Stomach (tissue), 4 donors: Measurements from ENCODE around the gene TSPO2.

ENCODE experiments used
- EP300 ChIP-seq: sonication (generic); formaldehyde crosslinking; IDR thresholded peaks from one replicate; pipeline ENCODE4 v1.6.1; 2017; ENCODE audit warnings: antibody characterized with exemption
- POLR2A ChIP-seq, 4 donors: fragments of 450-650 bp; IDR thresholded peaks; one replicate each; pipeline ENCODE4 v1.6.1; 2016; ENCODE audit warnings: antibody characterized with exemption in 4 of 4, control low read depth in 2 of 4, mild to moderate bottlenecking in 1 of 4, moderate library complexity in 1 of 4
- TF ChIP-seq, protein P1 (sequence below), 7 experiments: fragments of 450-650 bp in 4 of 7; fragments of 200-600 bp in 3 of 7; sonication (generic) in 3 of 7; IDR thresholded peaks; one replicate each; pipeline ENCODE4 v1.5.1; 2016 to 2019; ENCODE audit warnings: antibody characterized with exemption in 7 of 7, control low read depth in 2 of 7, mild to moderate bottlenecking in 1 of 7

- no peak for TF ChIP-seq POLR2A (IDR thresholded peaks at IDR 0.05)
- TF ChIP-seq, protein P1, sequence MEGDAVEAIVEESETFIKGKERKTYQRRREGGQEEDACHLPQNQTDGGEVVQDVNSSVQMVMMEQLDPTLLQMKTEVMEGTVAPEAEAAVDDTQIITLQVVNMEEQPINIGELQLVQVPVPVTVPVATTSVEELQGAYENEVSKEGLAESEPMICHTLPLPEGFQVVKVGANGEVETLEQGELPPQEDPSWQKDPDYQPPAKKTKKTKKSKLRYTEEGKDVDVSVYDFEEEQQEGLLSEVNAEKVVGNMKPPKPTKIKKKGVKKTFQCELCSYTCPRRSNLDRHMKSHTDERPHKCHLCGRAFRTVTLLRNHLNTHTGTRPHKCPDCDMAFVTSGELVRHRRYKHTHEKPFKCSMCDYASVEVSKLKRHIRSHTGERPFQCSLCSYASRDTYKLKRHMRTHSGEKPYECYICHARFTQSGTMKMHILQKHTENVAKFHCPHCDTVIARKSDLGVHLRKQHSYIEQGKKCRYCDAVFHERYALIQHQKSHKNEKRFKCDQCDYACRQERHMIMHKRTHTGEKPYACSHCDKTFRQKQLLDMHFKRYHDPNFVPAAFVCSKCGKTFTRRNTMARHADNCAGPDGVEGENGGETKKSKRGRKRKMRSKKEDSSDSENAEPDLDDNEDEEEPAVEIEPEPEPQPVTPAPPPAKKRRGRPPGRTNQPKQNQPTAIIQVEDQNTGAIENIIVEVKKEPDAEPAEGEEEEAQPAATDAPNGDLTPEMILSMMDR (IDR thresholded peaks at IDR 0.05), result no peak
- TF ChIP-seq EP300, result no peak
These were observed 1.9 kb upstream of the TSPO2 start for GRCh38 chr6:41040101-41040939.
